H1 (cell line): ENCODE results near the gene FMNL2. TPM values are rescaled to one million over a fixed set of nuclear protein-coding genes. Genes with fewer than 3 reads are reported as not detected.

ENCODE experiments used
- BACH1 ChIP-seq: IDR thresholded peaks from 2 replicates; pipeline ENCODE4 v1.6.1; 2012; ENCODE audit warnings: low read length, improper control_type of control experiment
- FOSL1 ChIP-seq: IDR thresholded peaks from 2 replicates; pipeline ENCODE4 v1.6.1; 2011; ENCODE audit warnings: mild to moderate bottlenecking, low read depth, low read length, moderate library complexity; ENCODE audit not compliant: insufficient read depth
- JUND ChIP-seq: IDR thresholded peaks from 2 replicates; pipeline ENCODE4 v1.6.1; 2011; ENCODE audit warnings: mild to moderate bottlenecking, improper control_type of control experiment, low read length
- TCF12 ChIP-seq: IDR thresholded peaks from 2 replicates; pipeline ENCODE4 v1.6.1; 2011; ENCODE audit warnings: low read depth, mild to moderate bottlenecking, low read length
- polyA plus RNA-seq, 7 experiments: library from polyadenylated mRNA; depleted of rRNA in 3 of 7; stranded (reverse) in 5 of 7; unstranded in 2 of 7; fragments of >200 nt in 5 of 7; fragments of 200-250 nt in 2 of 7; gene quantifications; 1 replicate in 5 of 7; 2 replicates in 1 of 7; 4 replicates in 1 of 7; pipeline versions ENCODE4 v1.2.1 to v1.2.3, GENCODE V29; 2011 to 2013; ENCODE audit warnings: missing spikeins in 2 of 7, mixed read lengths in 2 of 7
- total RNA-seq: library from RNA; stranded (reverse); fragmentation: NEBNext Ultra II Directional; extraction: Animal tissue kit (Norgen Biotek cat#: 25700); gene quantifications from 2 replicates; pipeline ENCODE4 v1.2.1, GENCODE V29; 2021

The FMNL2 gene
- total and polyA plus RNA-seq, 2 of the 8 experiments (the other 6 are each of a cell fraction or from before 2014, with no cell fraction given), result 15.5 to 45.1 TPM

- TF ChIP-seq FOSL1, result no peak
- no peak for TF ChIP-seq JUND
- TF ChIP-seq BACH1, result no peak
- TF ChIP-seq TCF12, result no peak
- TF ChIP-seq, all 59 proteins: peak for 0
Measured at GRCh38 chr2:152647552-152647951, 312.6 kb downstream of the FMNL2 start (continued).
